ENCODE data around the gene RHEBL1.

RHEBL1 gene

GRCh38 chr12:49021292-49021915 is 48.4 kb downstream of the RHEBL1 start:
- TF ChIP-seq CTCF (IDR thresholded peaks at IDR 0.05; ENCODE audit: low read depth, low read length, poor library complexity, severe bottlenecking) = no peak
- no peak for TF ChIP-seq EZH2phosphoT487 (IDR thresholded peaks at IDR 0.05; ENCODE audit: borderline replicate concordance, low read length)
- H3K36me3 ChIP-seq (ENCODE audit: control insufficient read depth, low read length) = peaks cover 68% of the 10 kb centered on the region

DNA sequence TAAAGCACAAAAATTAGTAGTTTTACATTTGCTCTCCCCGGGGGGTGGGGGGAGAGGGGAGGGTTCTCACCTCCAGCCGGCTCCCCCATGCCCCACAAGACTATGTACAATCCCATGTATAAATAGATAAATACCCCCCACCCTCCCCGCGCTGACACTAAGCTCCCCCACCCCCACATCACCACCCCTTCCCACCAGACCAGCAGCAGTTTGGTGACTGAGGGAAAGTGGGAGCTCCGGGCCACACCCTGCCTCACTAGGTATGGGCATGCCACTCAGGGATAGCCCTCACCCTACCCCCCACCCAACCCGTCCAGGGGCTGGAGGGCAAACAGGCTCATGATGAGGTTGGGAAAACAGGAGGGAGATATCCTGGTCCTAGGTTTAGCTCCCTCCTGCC is 49.3 kb downstream of the RHEBL1 start:
- Histone ChIP-seq H3K4me2 (ENCODE audit: low read length) (no peak overlapping the region), H3K4me3 (ENCODE audit: low read length) (no peak overlapping the region), H3K27ac (ENCODE audit: low read depth, low read length) (no peak overlapping the region), H3K79me2 (ENCODE audit: control insufficient read depth, low read length) (peaks cover 24% of the 10 kb centered on the region), H3K9me3 (ENCODE audit: control insufficient read depth, insufficient read depth, low read length) (no peaks in the 10 kb centered on the region), H4K20me1 (ENCODE audit: control insufficient read depth, insufficient read depth, low read depth, low read length) (no peaks in the 10 kb centered on the region), H3K27me3 (ENCODE audit: control insufficient read depth, low read length) (no peaks in the 10 kb centered on the region), H3K36me3 (ENCODE audit: control insufficient read depth, low read length) (peaks cover 61% of the 10 kb centered on the region), H3K4me1 (ENCODE audit: control insufficient read depth, low read length) (peaks cover 28% of the 10 kb centered on the region), H3F3A (ENCODE audit: control insufficient read depth, insufficient read depth) (peaks cover 23% of the 10 kb centered on the region), H3K9me2 (replicated peaks; ENCODE audit: control insufficient read depth, low read length) (no peaks in the 10 kb centered on the region)
- no peak for TF ChIP-seq CTCF (IDR thresholded peaks at IDR 0.05; ENCODE audit: low read depth, low read length, poor library complexity, severe bottlenecking)
- TF ChIP-seq EZH2phosphoT487 (IDR thresholded peaks at IDR 0.05; ENCODE audit: borderline replicate concordance, low read length) = no peak

More at GRCh38 chr12:49021292-49021915, 48.4 kb downstream of the RHEBL1 start:
- peaks cover 23% of the 10 kb centered on the region for H3F3A ChIP-seq (ENCODE audit: control insufficient read depth, insufficient read depth)
- H3K27me3 ChIP-seq (ENCODE audit: control insufficient read depth, low read length) = no peaks in the 10 kb centered on the region
- no peak overlapping the region for H3K27ac ChIP-seq (ENCODE audit: low read depth, low read length)
- peaks cover 28% of the 10 kb centered on the region for H3K4me1 ChIP-seq (ENCODE audit: control insufficient read depth, low read length)
- no peak overlapping the region for H3K4me3 ChIP-seq (ENCODE audit: low read length)
- no peaks in the 10 kb centered on the region for H3K9me2 ChIP-seq (replicated peaks; ENCODE audit: control insufficient read depth, low read length)
- no peaks in the 10 kb centered on the region for H3K9me3 ChIP-seq (ENCODE audit: control insufficient read depth, insufficient read depth, low read length)
- no peak overlapping the region for H3K4me2 ChIP-seq (ENCODE audit: low read length)
- H4K20me1 ChIP-seq (ENCODE audit: control insufficient read depth, insufficient read depth, low read depth, low read length) = no peaks in the 10 kb centered on the region
- peaks cover 20% of the 10 kb centered on the region for H3K79me2 ChIP-seq (ENCODE audit: control insufficient read depth, low read length)

DNA sequence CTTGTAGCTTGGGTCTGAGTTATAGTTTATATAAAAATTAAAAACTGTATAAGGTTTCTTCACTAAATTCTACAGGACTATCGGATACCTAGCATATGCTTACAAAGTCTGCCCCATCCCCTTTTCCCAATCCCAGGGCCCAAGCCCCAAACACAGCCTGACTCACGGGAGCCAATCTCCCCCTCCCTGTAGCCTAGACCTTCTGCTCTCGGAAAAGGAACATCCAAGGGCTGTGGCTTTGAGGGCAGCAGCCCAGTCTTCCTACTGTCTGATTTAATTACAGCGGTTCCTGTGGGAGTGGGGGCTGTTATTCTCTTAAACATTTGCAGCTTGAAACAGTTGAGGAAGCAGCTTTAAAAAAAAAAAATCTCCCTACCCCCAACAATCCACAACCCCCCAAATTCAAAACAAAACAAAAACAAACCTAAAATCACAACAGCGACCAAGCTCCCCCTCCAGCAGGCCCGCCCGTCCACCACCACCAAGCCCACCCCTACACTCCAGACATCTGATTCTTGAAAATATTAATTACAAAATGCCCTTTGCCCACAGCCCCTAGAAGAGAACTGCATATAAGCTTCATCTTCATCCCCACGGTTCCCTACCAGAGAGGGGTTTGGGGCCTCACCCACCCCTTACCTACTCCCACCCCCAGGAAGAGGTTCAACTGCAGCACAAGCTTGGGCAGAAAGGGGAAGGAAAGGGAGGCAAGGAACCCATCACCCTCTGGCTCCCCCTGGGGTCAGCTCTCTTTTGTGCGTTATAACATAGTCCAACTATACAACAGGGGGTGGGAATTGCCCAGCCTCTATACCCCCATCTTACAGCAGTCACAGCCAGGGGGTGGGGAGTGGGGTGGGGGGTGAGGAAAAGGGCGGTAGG is 50.1 kb downstream of the RHEBL1 start:
- no peaks in the 10 kb centered on the region for H4K20me1 ChIP-seq (ENCODE audit: control insufficient read depth, insufficient read depth, low read depth, low read length)
- no peaks in the 10 kb centered on the region for H3K9me2 ChIP-seq (replicated peaks; ENCODE audit: control insufficient read depth, low read length)
- H3K27me3 ChIP-seq (ENCODE audit: control insufficient read depth, low read length) = no peaks in the 10 kb centered on the region
- peak overlapping the region; percentile 83 for H3K4me3 ChIP-seq (ENCODE audit: low read length)
- H3K4me2 ChIP-seq (ENCODE audit: low read length) = peak overlapping the region; percentile 98
- H3K9me3 ChIP-seq (ENCODE audit: control insufficient read depth, insufficient read depth, low read length) = no peaks in the 10 kb centered on the region
- H3K27ac ChIP-seq (ENCODE audit: low read depth, low read length) = peak overlapping the region; percentile 93
- peaks cover 23% of the 10 kb centered on the region for H3F3A ChIP-seq (ENCODE audit: control insufficient read depth, insufficient read depth)
- H3K79me2 ChIP-seq (ENCODE audit: control insufficient read depth, low read length) = peaks cover 26% of the 10 kb centered on the region
- TF ChIP-seq EZH2phosphoT487 (IDR thresholded peaks at IDR 0.05; ENCODE audit: borderline replicate concordance, low read length) (no peak), CTCF (IDR thresholded peaks at IDR 0.05; ENCODE audit: low read depth, low read length, poor library complexity, severe bottlenecking) (peak; percentile 64)
- peaks cover 28% of the 10 kb centered on the region for H3K4me1 ChIP-seq (ENCODE audit: control insufficient read depth, low read length)
- H3K36me3 ChIP-seq (ENCODE audit: control insufficient read depth, low read length) = peaks cover 53% of the 10 kb centered on the region
